Subcutaneous adipose tissue (tissue), 4 donors: ENCODE measurements around the gene CD47. TPM values are rescaled to one million over a fixed set of nuclear protein-coding genes. Genes with fewer than 3 reads are reported as not detected.

Experiments
- CTCF ChIP-seq: fragments of 450-650 bp; IDR thresholded peaks from one replicate; pipeline ENCODE4 v1.5.1; 2016; ENCODE audit warnings: low read depth, mild to moderate bottlenecking, control low read depth, antibody characterized with exemption, moderate library complexity
- total RNA-seq, 4 donors: library from RNA; depleted of rRNA; stranded (reverse); fragments of >200 nt; gene quantifications; one replicate each; pipeline ENCODE4 v1.1.0, GENCODE V29; 2016

The CD47 gene
- total RNA-seq, 4 donors from 2014 or later: 26.9 to 70.5 (median 53.0) TPM

GRCh38 chr3:108006077-108006771 is 84.6 kb downstream of the CD47 start:
- no peak for TF ChIP-seq CTCF

GRCh38 chr3:108004647-108005046 is 86.2 kb downstream of the CD47 start:
- no peak for TF ChIP-seq CTCF

GRCh38 chr3:108001457-108001856 is 89.4 kb downstream of the CD47 start:
- no peak for TF ChIP-seq CTCF

GRCh38 chr3:107999215-107999775 is 91.5 kb downstream of the CD47 start:
- no peak for TF ChIP-seq CTCF

GRCh38 chr3:107997671-107998070 is 93.2 kb downstream of the CD47 start:
- no peak for TF ChIP-seq CTCF

GRCh38 chr3:107995823-107996222 is 95.0 kb downstream of the CD47 start:
- TF ChIP-seq CTCF: no peak

GRCh38 chr3:107994956-107995715 is 95.7 kb downstream of the CD47 start:
- TF ChIP-seq CTCF: no peak
